GM18502 (cell line): ENCODE results near the gene KCNE3.

ENCODE experiments used
- ATAC-seq: cut with Tn5 transposase; IDR thresholded peaks from one replicate; pipeline ENCODE4 v1.9.1; 2021; ENCODE audit warnings: mild to moderate bottlenecking; ENCODE audit not compliant: unreplicated experiment, poor library complexity

The KCNE3 gene

DNA sequence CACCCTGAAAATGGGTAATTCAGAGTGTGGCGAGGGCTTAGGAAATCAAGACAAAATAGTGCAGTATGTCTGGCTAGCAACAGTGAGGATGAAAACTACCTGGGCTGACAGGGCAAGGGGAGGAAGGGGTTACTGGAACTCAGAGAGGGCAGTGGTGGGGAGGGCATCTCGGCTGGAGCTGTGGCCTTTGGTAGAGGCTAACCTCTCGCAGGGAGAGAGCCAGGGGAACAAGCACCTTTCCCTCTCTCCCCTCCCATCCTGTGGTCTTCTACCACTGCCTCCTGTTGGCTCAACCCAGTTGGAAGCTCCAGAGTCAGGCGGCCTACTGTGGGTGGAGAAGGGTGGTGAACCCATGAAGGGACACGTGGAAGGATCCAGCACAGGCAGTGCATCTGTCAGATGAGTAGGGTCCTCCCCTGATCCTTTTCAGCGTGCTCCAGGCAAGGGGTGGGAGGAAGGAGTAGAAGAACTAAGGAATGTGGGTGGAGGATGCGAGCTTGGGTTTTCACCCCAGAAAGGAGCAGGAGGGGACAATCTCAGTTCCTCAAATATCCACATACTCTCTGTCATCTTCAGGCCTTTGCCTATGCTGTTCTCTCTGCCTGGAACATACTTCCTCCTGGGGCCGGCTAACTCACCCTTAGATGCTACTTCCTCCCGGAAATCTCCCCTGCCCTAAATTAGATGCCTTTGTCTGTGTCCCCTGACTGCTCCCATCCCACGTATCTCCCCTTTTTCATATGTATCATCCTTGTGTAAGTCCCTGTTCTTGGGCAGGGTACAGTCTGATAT, 6.2 kb upstream of the KCNE3 start:
- no peak for ATAC-seq

DNA sequence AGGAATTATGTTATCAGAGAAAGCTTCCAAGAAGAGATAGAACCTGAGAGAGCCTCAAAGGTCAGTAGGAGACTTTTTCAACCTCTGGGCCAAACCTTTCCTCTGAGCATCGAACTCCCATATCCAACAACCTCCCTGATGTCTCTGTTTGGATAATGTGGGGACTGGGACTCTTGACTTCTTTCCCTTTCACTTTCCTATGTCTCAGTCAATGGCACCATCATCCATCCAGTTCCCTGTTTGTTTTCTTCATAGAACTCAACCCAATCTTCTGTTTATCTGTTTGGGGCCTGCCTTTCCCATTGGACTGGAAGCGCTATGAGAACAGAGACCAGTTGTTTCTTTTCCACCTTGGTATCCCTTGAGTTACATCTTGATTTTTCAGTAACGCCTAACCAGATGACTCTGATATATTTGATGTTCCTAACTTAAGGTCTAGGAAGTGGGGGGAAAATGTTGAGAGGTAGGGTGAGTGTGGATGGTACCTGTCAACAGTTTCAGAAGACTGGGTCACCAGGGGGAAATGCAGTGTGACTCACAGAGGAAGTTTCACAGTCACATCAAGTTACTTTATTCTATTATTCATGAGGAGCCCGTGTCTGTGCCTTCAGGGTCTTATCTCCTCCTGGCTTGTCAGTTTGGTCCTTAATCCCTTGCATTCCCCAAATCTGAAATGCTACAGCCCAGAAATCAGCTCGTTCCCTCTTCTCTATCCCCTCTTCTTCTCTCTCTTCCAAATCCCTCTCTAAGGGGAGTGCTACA, 4.5 kb upstream of the KCNE3 start:
- ATAC-seq = no peak

DNA sequence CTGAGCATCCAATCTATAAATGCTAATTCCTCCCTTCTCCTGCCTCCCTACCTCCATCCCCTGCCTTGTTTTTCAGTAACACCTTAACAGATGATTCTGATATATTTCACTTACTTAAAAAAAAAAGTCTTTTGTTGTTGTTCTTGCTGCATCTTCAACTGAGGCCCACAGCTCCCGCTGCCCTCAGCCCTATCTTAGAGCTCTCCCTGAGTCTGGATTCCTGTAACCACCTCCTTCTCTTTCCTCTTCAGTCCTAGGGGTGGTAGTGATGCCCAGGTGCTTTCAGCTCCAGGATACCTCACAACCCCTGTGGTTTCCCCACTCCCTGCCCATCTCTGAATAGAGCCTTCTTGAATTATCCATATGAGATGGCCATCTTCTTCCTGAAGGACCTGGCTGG, 3.7 kb upstream of the KCNE3 start:
- ATAC-seq = no peak

DNA sequence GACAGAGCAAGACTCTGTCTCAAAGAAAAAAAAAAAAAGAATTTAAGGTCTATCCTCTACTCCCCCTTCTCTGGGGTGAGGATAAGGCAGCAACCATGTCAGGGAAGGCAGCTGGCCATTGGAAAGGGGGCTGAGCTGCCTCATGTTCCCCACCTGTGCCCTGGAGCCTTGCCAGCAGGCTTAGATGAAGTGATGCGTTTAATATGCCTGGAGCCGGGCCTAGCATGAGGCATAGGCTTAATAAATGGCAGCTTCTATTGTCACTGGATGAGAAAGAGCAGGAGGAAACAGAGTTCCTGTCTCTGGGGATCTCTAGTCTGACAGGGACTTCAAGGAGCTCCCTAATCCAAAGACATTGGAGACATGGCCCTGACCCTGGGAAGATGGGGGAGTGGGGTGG, 3.2 kb upstream of the KCNE3 start:
- ATAC-seq = no peak

DNA sequence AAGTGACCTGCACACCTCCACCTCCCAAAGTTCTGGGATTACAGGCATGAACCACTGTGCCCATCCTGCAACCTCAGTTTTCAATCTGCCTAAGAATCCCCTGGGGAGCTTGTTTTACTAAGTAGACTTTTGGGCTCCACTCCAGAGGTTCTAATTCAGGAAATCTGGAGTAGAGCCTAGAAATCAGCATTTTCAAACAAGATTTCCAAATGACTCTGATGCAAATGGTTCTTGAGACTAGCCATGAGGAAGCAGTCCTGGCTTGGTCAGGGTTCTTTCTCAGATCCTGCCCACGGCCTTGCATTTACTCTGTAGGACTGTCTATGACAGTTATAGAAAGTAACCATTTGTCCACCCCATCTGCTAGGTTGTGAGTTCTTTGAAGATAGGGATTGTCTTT, 1.6 kb upstream of the KCNE3 start:
- no peak for ATAC-seq

DNA sequence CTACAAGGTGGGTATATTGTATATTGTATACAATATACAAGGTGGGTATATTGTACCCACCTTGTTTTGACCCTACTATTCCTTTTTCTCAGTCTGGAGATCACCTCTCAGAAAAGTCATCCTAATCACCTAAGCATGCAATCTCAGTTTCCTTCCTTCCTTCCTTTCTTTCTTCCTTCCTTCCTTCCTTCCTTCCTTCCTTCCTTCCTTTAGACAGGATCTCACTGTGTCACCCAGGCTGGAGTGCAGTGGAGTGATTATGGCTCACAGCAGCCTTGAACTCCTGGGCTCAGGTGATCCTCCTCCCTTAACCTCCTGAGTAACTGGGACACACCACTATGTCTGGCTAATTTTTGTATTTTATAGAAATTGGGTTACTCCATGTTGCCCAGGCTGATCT, 1.2 kb upstream of the KCNE3 start:
- no peak for ATAC-seq

DNA sequence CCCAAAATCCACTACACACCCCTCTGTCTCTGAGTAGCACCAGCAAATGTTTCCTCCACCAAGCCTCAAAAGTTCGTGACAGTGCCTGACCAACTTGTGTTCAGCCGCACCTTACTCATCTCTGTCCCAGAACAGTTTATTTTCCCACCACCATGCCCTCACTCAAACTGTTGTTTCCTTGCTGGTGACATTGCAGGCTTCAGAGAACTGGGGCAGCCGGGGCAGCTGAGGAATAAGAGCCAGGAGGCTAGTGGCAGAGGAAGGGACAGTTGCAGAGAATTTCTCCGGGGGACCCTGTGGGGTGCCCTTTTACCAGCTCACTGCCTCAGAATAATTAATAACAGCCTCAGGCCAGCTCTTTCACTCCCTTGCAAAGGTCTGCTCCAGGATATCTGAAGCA, 709 bp upstream of the KCNE3 start:
- ATAC-seq = no peak

DNA sequence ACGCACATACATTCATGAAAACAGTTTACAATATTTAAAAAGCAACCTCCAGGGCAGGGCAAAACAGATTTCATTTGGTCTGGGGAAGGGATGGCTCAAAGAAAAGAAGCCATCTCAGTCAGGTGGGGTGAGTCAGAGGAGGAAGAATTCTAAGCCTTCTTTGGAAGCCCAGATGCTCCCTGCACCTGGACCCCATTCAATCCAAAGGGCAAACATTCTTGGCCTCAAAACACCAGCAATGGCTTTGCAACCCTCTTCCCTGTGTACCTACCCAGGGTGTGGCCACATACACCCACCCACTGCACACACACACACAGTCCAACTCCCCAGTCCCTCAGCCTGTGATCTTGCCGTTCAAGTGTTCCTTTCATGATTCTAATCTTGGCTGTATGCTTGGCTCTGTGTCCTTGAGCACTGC, 2.0 kb downstream of the KCNE3 start:
- no peak for ATAC-seq

DNA sequence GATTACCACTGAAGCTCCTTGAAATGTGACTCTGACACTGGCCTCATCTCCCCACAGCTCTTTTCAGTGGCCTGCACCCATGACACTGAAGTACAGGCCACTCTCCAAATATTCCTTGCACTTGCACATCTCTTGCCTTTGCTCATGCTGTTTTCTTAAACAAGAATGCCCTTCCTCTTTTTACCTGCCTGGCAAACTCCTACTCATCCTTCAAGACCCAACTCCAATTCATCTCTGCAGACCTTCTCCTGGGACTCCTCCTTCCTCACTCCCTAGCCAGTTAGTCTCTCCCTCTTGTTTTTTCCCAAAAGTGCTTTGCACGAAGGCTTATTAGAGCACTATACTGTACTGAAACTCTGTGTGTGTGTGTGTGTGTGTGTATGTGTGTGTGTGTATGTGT, 2.6 kb downstream of the KCNE3 start:
- ATAC-seq = no peak

DNA sequence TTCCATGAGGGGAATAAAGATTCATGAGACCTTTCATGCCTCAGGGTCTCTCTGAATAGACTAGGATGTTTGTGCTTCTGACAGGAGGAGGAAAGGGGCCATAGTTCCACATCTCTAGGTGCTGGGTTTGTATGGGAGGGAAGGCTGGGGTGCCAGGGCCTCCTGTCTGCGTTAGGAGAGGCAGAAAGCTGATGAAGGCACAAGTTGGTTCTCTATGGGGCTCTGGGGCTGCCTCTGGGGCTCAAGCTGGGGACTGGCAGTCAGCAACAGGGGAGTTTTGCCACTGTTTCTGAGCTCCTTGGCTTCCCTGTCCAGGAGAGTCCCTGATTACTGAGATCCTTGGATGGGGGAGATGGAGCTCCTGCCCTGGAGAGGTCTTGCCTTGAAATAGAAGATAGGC, 4.1 kb downstream of the KCNE3 start:
- ATAC-seq = no peak

DNA sequence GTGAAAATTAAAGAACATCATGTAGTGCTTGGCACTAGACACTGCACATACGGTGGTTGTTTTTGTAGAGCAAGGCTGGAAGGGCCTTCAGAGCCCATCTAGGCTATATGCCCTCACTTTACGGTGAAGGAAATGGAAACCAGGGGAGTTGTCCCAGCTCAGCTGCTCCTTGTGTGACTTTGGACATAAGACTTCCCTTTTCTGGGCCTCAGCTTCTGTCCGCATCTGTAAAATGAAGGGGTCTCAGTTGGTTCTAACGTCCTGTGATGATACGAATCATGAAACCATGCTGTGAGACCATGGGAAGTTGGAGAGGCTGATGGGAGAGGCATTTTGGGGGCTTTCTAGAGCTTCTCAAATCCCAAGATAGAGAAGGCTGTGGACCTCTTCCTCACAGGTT, 4.7 kb downstream of the KCNE3 start:
- no peak for ATAC-seq

DNA sequence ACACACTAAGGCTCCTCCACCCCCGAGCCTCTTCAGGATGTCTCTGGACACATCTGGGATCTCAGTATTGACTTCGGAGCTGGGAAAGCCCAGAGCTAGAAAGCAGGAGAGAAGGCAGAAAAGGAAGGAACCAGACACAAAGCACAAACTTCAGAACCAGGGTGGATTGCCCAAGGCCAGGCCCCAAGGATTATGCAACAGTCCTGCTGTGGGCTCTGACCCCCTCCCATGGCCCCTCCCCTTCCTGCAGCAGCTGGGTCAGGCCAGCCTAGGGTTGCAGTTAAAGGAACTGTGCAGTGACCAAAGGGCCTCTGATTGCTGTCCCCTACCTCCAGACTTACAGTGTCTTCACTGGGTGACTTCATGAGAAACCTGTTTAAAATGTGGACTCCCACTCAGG, 5.3 kb downstream of the KCNE3 start:
- ATAC-seq = no peak

DNA sequence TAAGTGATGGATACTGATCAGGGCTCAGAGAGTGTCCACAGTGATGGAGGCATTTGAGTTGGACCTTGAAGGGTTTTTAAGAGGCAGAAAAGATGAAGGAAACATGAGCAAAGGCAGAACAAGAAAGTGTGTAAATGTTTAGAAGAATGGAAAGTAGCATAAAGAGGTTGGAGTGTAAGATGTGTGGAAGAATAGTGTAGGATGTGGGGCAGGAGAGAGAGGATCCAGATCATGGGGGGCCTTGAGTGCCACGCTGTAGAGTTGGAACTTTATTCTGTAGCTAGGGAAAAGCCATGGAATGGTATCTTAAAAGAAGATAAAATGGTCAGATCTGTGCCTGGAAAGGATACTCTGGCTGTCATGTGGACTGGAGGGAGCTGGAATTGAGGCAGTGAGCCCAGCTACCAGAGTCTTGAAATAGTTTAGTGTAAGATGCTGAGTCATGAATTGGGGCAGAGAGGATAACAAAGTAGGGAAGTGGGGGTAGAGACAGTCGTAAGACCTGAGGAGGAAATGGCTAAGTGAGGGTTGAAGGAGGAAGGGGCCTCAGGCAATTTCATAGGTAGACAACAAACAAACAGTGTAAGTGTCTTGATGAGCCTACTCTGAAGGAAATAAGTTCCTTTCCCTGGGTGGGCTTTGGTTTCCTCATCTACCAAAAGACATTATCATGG, 6.7 kb downstream of the KCNE3 start:
- no peak for ATAC-seq

DNA sequence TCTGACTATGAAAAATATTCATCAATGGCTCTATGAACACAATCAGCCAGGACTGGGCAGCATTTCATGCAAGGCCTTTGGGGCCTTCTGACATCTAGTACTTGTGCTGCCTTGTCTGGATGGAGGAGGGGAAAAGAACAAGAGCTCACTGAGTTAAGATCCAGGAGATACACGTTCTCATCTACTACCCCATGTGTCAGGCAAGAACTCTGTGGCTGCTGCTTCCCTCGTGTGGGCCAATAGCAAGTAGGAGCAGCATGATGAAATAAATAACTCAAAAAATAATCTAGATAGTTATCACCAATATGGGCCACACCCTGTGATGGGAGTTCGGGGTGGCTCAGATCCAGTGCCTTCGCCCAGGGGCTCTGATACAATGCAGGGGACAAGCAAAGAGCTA, 7.3 kb downstream of the KCNE3 start:
- ATAC-seq = no peak

DNA sequence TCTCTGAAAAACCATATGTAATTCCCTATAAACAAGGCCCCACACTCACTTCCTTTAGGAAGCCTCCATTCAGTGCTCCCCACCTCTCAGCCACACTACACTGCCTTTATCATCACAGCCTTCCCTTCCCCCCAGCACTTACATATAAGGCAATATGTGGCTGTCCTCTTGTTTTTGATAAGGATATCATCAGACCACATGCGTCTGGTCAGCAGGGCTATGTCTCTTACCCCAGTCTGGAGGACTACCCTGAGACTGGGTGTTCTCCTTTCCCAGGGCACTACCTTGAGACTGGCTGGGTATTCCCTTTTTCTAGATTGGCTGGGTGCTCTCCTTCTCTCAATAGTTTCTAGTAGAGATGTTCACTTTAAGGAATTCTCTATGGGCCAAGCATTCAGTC, 7.8 kb downstream of the KCNE3 start:
- no peak for ATAC-seq

DNA sequence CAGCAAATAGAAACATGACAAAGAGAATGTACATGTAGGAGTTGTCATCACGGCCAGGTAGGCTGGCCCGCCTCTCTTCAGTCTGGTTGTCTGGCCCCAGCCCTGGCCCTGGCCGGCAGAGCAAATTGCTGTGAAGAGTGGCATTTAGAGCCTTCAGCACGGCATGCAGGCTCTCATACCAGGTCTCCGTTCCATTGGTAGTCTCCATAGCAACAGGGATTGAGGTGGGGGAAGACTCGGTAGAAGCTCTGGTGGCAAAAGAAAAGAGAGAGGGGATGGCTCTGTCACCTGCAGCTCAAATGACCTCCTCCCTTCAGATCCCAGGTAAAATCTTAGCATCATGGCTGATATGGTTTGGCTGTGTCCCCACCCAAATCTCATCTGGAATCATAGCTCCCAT, 10.0 kb downstream of the KCNE3 start:
- ATAC-seq = no peak

DNA sequence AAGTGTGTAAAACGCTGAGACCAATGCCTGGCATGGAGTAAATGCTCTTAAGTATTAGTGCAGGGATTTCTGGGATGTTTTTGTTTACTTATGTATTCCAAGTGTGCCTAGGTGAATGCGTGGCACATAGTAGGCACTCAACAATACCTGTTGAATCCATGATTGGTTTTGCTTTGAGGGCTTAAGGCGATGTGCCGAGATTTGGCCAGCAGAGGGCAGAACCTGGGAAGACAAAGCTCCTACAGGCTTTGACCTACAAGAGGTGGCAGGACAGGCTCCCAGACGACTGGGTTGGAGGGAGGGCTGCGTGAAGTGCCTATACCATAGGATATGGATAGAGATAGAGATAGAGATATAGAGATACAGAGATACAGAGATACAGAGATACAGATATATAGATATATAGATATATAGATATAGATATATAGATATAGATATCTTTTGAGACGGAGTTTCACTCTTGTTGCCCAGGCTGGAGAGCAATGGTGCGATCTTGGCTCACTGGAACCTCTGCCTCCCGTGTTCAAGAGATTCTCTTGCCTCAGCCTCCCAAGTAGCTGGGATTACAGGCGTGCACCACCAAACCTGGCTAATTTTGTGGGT, 13.9 kb downstream of the KCNE3 start:
- no peak for ATAC-seq

DNA sequence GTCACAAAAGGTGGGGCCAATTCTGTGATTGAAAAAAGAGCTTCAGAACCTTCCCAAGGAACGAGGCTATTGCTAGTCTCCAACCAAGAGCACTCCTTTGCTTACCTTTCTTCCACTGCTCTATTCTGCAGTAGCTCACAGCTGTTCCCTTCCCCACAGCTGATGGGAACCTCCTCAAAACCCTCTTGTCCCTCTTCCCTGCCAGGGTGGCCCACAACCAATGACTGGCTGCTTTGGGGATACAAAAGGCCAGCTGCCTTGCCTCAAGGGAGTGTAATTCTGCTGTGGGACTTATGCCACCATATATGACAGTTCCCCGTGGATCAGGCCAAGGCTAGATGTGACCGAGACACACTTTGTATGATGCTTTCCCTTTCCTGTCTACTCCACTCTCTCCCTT, 15.0 kb downstream of the KCNE3 start:
- no peak for ATAC-seq

DNA sequence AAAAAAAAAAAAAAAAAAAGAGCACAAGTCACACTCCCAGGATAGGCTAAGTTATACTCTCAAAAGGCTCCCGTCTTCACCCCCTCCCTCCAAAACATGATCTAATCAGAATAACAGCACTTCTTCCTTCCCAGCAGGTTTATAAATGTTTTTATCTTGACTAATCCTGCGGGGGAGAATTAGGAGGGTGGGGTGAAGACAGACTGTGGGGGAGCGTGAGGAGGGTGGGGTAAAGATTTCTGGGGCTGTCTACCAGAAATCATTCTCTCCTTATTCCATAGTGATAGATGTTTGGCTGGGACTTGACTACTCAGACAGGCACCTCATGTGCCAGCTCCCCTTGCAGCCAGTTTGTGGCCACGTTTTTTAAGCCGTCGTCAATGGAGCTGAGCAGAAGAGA, 17.0 kb downstream of the KCNE3 start:
- ATAC-seq = no peak

DNA sequence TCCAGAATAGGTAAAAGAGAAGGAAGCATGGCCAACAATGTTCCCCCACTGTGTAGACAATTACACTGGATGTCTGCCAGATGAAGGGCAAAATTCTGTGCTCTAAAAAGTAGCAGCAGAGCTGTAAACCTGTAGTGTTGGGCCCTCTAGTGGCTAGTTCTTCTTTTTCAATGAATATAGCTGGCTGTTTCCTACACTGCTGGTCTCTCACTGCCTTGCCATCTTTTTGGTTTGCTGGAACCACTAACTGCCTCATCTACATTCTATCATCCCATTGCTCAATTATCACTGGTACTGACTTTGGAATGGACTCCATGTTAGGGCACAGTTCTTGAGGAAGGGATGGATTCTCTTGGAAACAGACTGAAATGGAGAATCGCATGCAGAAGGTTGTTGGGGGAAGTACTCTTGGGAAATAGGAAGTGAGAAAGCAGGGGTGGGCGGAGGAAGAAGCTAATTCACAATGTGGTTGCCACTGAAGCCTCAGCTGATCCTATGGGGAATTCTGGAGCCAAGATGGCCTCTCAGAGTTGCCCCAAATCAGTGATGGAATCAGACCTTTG, 17.9 kb downstream of the KCNE3 start:
- peak; percentile 47 for ATAC-seq

DNA sequence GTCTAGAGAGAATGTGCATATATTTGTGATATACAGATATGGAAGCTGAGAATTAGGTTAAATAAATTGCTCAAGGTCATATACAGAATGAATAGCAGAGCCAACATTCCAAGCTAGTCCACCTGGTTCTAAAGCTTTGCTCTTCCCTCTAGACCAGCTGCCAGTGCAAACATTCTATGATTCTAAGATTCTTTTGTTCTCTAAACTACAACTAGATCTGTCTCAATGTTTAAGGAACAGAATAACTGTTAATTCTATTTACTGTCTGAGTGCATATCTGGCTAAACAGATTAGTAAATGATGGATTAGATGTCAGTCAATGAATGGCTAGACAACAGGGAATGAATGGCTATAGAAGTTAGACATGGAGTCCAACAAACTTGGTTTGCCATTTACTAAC, 19.6 kb downstream of the KCNE3 start:
- ATAC-seq = no peak
